Embryonic facial prominence (tissue), 1 donor: ENCODE data around the gene IRAK2.
"Not testable (repeated sequence)": the region's sequence is repeated elsewhere in the genome, so short reads cannot be mapped to it uniquely, and the experiment has no call there.

ENCODE experiments used
- DNase-seq: peaks from one replicate; pipeline ENCODE4 v3.0.0-alpha.2; 2016; ENCODE audit errors: extremely low spot score

The IRAK2 gene

GRCh38 chr3:10253731-10254130, 89.0 kb downstream of the IRAK2 start:
- no peak for DNase-seq

DNA sequence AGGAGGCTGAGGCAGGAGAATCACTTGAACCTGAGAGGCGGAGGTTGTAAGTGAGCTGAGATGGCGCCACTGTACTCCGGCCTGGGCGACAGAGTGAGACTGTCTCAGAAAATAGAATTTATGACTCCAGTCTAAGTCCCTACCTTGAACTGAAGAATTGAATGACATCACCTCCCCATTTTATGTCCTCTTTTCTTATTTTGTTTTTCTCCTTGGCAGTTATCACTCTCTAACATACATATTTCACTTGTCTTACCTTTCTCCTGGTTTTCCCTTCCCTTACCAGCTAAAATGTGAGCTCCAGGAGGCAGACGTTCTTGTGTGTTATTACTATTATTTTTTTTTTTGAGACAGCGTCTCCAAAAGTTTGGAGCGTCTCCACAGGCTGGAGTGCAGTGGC, 91.1 kb downstream of the IRAK2 start:
- no peak for DNase-seq

GRCh38 chr3:10259036-10259435, 94.3 kb downstream of the IRAK2 start:
- DNase-seq, result no peak

GRCh38 chr3:10259798-10260197, 95.1 kb downstream of the IRAK2 start:
- no peak for DNase-seq

DNA sequence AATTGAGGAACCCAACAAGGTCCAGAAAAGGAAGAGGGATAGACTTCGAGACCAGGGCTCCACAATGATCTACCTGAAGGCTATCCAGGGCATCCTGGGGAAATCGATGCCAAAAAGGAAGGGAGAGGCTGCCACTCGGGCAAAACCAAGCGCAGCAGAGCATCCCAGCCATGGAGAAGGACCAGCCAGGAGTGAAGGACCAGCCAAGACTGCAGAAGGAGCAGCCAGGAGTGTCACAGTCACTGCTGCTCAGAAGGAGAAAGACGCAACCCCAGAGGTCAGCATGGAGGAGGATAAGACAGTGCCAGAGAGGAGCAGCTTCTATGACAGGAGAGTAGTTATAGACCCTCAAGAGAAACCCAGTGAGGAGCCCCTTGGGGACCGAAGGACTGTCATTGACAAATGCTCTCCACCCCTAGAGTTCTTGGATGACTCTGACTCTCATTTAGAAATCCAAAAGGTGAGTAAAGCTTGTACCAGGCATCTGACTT, 95.5 kb downstream of the IRAK2 start:
- no peak for DNase-seq

GRCh38 chr3:10262027-10262426, 97.3 kb downstream of the IRAK2 start:
- DNase-seq, result no peak

- DNase-seq, result no peak
Measured at GRCh38 chr3:10263646-10264363, 99.1 kb downstream of the IRAK2 start.

DNA sequence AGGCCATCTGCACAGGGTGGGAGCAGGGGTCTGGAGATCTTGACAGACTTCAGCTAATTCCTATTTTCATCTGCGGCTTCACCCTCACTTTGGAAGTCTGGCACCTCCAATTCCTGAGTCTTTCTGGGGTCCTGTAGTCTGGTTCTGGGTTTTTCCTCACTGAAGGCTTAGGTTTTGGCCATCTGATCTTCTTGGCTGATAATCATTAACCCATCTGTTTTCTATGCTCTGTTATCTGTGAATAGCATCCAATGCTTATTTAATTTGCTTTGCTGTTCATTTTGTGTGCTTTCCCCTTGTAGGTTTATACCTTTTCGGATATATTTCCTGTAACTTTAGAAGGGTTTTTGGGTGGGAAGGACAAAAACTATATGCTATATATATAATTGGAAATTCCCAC, 101.1 kb downstream of the IRAK2 start:
- no peak for DNase-seq

DNA sequence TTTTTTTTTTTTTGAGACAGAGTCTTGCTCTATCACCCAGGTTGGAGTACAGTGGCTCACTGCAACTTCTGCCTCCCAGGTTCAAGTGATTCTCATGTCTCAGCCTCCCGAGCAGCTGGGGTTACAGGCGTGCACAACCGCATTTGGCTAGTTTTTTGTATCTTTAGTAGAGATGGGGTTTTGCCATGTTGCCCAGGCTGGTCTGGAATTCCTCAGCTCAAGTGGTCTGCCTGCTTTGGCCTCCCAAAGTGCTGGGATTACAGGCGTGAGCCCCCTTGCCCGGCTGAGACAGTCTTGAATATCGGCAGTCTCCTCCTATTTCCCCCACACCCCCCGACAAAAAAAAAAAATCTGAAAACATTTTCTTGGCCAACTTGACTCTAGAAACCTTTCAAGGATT, 102.2 kb downstream of the IRAK2 start:
- DNase-seq, result not testable (repeated sequence)

DNA sequence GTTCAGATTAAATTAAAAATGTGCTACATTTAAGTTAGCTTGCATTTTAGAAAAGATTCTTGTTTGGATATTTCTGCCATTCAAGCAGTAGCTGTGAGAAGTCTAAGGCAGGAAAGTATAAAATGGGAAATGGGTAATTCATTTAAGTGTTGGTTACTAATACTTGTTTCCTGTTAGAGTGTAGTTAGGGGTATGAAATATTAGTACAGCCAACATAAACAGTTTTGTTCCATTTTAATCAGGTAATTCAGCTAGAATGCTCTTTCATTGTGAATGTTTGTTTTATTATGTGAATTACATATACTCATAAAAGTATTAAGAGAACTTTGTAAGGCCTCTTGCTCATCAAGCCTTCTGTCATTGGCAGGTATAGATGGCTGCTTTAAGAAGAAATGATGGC, 103.4 kb downstream of the IRAK2 start:
- DNase-seq, result no peak

- DNase-seq, result no peak
Measured at GRCh38 chr3:10268930-10269329, 104.2 kb downstream of the IRAK2 start.

GRCh38 chr3:10269443-10269842, 104.7 kb downstream of the IRAK2 start:
- DNase-seq, result no peak

DNA sequence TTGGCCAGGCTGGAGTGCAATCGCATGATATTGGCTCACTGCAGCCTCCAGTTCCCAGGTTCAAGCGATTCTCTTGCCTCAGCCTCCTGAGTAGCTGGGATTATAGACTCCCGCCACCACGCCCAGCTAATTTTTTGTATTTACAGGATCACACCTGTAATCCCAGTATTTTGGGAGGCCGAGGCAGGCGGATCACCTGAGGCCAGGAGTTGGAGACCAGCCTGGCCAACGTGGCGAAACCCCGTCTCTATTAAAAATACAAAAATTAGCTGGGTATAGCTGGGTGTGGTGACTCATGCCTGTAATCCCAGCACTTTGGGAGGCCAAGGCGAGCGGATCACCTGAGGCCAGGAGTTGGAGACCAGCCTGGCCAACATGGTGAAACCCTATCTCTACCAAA, 107.8 kb downstream of the IRAK2 start:
- DNase-seq, result not testable (repeated sequence)

DNA sequence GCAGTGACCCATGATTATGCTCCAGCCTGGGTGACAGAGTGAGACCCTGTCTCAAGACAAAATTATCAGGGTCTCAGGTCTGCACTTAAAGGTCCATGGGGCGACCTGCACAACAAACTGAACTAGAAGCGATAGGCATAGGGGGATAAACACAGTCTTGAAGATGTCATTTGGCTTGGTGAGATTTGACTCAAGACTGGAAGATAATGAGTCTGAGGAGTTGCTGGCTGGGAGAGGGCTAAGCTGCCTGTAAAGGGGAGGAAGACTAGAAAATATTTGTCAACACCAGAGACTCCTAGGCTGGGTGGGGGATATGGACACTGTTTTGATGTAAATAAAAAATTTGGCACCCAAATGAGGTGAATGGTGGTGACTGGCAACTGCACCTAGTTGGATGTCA, 108.3 kb downstream of the IRAK2 start:
- DNase-seq, result no peak

GRCh38 chr3:10273702-10274305, 109.1 kb downstream of the IRAK2 start:
- no peak for DNase-seq

- DNase-seq, result no peak
Measured at GRCh38 chr3:10274601-10275000, 109.9 kb downstream of the IRAK2 start.

DNA sequence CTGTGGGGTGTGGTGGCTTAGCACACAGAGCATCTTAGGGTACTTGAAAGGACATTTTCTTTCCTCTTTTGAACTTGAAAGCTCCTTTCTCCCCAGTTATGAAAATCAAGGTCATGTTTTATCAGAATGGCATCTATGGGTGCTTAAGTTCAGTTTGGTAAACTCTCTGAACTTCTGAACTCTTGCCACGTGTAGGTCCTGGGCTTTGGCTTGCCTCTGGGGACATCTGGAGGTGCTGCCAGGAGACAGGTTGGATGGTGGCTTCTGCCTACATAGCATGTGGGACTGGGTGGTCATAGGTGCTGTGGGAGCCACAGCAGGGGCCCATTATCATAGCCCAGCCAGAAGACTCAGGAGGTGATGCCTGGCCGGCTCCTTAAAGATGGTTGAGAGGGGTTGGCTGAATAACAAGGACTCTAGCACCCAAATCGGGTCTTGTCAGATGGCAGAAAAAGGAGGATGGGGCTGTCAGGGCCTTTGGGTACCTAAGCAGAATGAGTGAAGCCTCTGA, 112.5 kb downstream of the IRAK2 start:
- no peak for DNase-seq

- DNase-seq, result no peak
Measured at GRCh38 chr3:10278501-10278900, 113.8 kb downstream of the IRAK2 start.

GRCh38 chr3:10279384-10280176, 114.9 kb downstream of the IRAK2 start:
- no peak for DNase-seq

- no peak for DNase-seq
Measured at GRCh38 chr3:10280177-10280529, 115.4 kb downstream of the IRAK2 start.

GRCh38 chr3:10280571-10280970, 115.9 kb downstream of the IRAK2 start:
- DNase-seq, result no peak

- no peak for DNase-seq
Measured at GRCh38 chr3:10281951-10282350, 117.2 kb downstream of the IRAK2 start.

GRCh38 chr3:10283638-10284037, 118.9 kb downstream of the IRAK2 start:
- DNase-seq, result no peak
